B cell (primary cell): ENCODE measurements around the gene CCDC175. TPM values are rescaled to one million over a fixed set of nuclear protein-coding genes. Genes with fewer than 3 reads are reported as not detected.

ENCODE experiments used
- ATAC-seq: fragments of 200-7000 bp; cut with Tn5 transposase; one replicate; pipeline ENCODE4 v1.10.0; 2021; ENCODE audit warnings: low read depth, mild to moderate bottlenecking, moderate number of reproducible peaks, moderate library complexity
- CTCF ChIA-PET: fragments of 350-600 bp; sonication (Branson Sonifier 250); formaldehyde crosslinking; loops from one replicate; lab custom pipeline; 2021; ENCODE audit warnings: antibody characterized with exemption, inconsistent platforms; lab: Charles Lee
- POLR2A ChIA-PET: fragments of 350-600 bp; sonication (Branson Sonifier 250); formaldehyde crosslinking; loops from one replicate; lab custom pipeline; 2021; ENCODE audit warnings: antibody characterized with exemption; lab: Charles Lee
- DNase-seq: peaks from one replicate; pipeline ENCODE4 v3.0.0; 2013
- H2AFZ ChIP-seq: 2 replicates; pipeline ENCODE4 v1.6.1; 2012; ENCODE audit warnings: mild to moderate bottlenecking, low read depth, low read length; ENCODE audit not compliant: insufficient read depth, poor library complexity, severe bottlenecking
- H3K27ac ChIP-seq, 2 donors: 1 replicate in 1 of 2; 2 replicates in 1 of 2; pipeline ENCODE4 v1.5.1; 2012 to 2013; ENCODE audit warnings: low read length in 2 of 2, mild to moderate bottlenecking in 2 of 2, moderate library complexity in 1 of 2
- H3K27me3 ChIP-seq, 4 experiments: fragments of 200-600 bp in 1 of 4; sonication (generic) in 1 of 4; replicated peaks in 1 of 4; 1 replicate in 2 of 4; 2 replicates in 2 of 4; pipeline versions ENCODE4 v1.6.1 to v1.7.0; 2013 to 2016; ENCODE audit warnings: low read length in 3 of 4, mild to moderate bottlenecking in 2 of 4, mixed read lengths in 1 of 4, moderate library complexity in 1 of 4; ENCODE audit not compliant: insufficient read depth in 4 of 4, control insufficient read depth in 3 of 4; ENCODE audit errors: control extremely low read depth in 1 of 4
- H3K36me3 ChIP-seq, 2 experiments: replicated peaks in 1 of 2; 1 replicate in 1 of 2; 2 replicates in 1 of 2; pipeline versions ENCODE4 v1.6.1 to v1.7.1; 2013; ENCODE audit warnings: low read length in 1 of 2; ENCODE audit not compliant: insufficient read depth in 2 of 2, control insufficient read depth in 1 of 2; ENCODE audit errors: control extremely low read depth in 1 of 2, extremely low read depth in 1 of 2
- H3K4me1 ChIP-seq, 2 donors: fragments of 200-600 bp in 1 of 2; sonication (generic) in 1 of 2; 1 replicate in 1 of 2; 2 replicates in 1 of 2; pipeline versions ENCODE4 v1.5.1 to v1.6.1; 2013 to 2017; ENCODE audit warnings: low read length in 2 of 2; ENCODE audit not compliant: control insufficient read depth in 2 of 2, insufficient read depth in 2 of 2
- H3K4me2 ChIP-seq: replicated peaks from 2 replicates; pipeline ENCODE3; 2012; ENCODE audit warnings: mild to moderate bottlenecking, low read depth, low read length; ENCODE audit not compliant: poor library complexity, severe bottlenecking
- H3K4me3 ChIP-seq, 5 experiments: fragments of 200-600 bp in 1 of 5; sonication (generic) in 1 of 5; 1 replicate in 3 of 5; 2 replicates in 2 of 5; pipeline versions ENCODE4 v1.5.1 to v1.7.0; 2011 to 2016; ENCODE audit warnings: low read length in 4 of 5, mild to moderate bottlenecking in 4 of 5, low read depth in 2 of 5, control low read depth in 1 of 5, moderate library complexity in 1 of 5; ENCODE audit not compliant: insufficient read depth in 1 of 5; ENCODE audit errors: control extremely low read depth in 1 of 5, extremely low read depth in 1 of 5
- H3K79me2 ChIP-seq: fragments of 200-600 bp; sonication (generic); one replicate; pipeline ENCODE4 v1.6.0; 2016; ENCODE audit warnings: low read length; ENCODE audit not compliant: control insufficient read depth, insufficient read depth
- H3K9ac ChIP-seq: fragments of 200-600 bp; sonication (generic); 2 replicates; pipeline ENCODE4 v1.6.1; 2017; ENCODE audit warnings: mild to moderate bottlenecking, low read length, moderate library complexity
- H3K9me3 ChIP-seq, 3 donors: one replicate each; pipeline versions ENCODE4 v1.6.1 to v1.7.1; 2013; ENCODE audit warnings: low read length in 2 of 3; ENCODE audit not compliant: control insufficient read depth in 2 of 3, insufficient read depth in 1 of 3; ENCODE audit errors: control extremely low read depth in 1 of 3
- H4K20me1 ChIP-seq: 2 replicates; pipeline ENCODE4 v1.6.0; 2012; ENCODE audit warnings: mild to moderate bottlenecking, low read length; ENCODE audit not compliant: insufficient read depth, control insufficient read depth, poor library complexity, severe bottlenecking
- H3K27ac Mint-ChIP-seq: one replicate; pipeline ENCODE4 v1.8.0; 2021; ENCODE audit warnings: mixed read lengths
- H3K27me3 Mint-ChIP-seq: one replicate; pipeline ENCODE4 v1.8.0; 2021; ENCODE audit warnings: mixed read lengths
- H3K4me1 Mint-ChIP-seq: one replicate; pipeline ENCODE4 v1.8.0; 2021; ENCODE audit warnings: mixed read lengths
- H3K4me3 Mint-ChIP-seq: one replicate; pipeline ENCODE4 v1.8.0; 2021; ENCODE audit warnings: mixed read lengths
- H3K9me3 Mint-ChIP-seq: one replicate; pipeline ENCODE4 v1.8.0; 2022; ENCODE audit warnings: mixed read lengths; ENCODE audit not compliant: insufficient read depth
- CTCF ChIP-seq: fragments of 200-600 bp; IDR thresholded peaks from one replicate; pipeline ENCODE4 v1.8.0; 2022; ENCODE audit warnings: antibody characterized with exemption, mild to moderate bottlenecking
- EZH2 ChIP-seq: IDR thresholded peaks from 2 replicates; pipeline ENCODE4 v1.6.1; 2012; ENCODE audit warnings: borderline replicate concordance, low read depth, mild to moderate bottlenecking, moderate library complexity, low read length; ENCODE audit not compliant: insufficient read depth, poor library complexity, severe bottlenecking
- WGBS: methylation state at CpG from one replicate; pipeline ENCODE4 v1.1.5; 2013; ENCODE audit warnings: missing lambda C conversion rate; ENCODE audit not compliant: insufficient coverage; 5-methylcytosine and 5-hydroxymethylcytosine counted together
- intact Hi-C: fragments of 100-400 bp; cut with micrococcal nuclease; formaldehyde crosslinking; loops from one replicate; pipeline ENCODE4 v1.10.0; 2022
- polyA plus RNA-seq: library from polyadenylated mRNA; depleted of rRNA; stranded (reverse); fragments of >200 nt; gene quantifications from 2 replicates; pipeline ENCODE4 v1.2.3, GENCODE V29; 2012
- total RNA-seq, 2 donors: library from RNA; stranded (reverse); fragments of 120-200 nt in 1 of 2; gene quantifications; 1 replicate in 1 of 2; 2 replicates in 1 of 2; pipeline versions ENCODE4 v1.2.3 to v1.2.4, GENCODE V29; 2013 to 2022

The CCDC175 gene
- total and polyA plus RNA-seq, 2 donors (not counting 1 experiment from before 2014, with no cell fraction given), result not detected

GRCh38 chr14:59510001-59510400 lies 66.6 kb downstream of the CCDC175 start:
- H3K9ac ChIP-seq, result no peak overlapping the region
- peaks cover 0 to 2% (median 0%) of the 10 kb centered on the region in 4 experiments for H3K27me3 ChIP-seq
- no peak overlapping the region for H3K4me3 ChIP-seq
- H3K27me3 Mint-ChIP-seq, result peaks cover 4% of the 10 kb centered on the region
- no peak overlapping the region for H3K4me2 ChIP-seq
- no CpG with 5 or more reads among the region's 2 CpGs for WGBS
- TF ChIP-seq CTCF, result no peak
- no peak for TF ChIP-seq EZH2
- intact Hi-C loops, result no loop called here
- ChIA-PET CTCF (no interaction called here), POLR2A (no interaction called here)
- no peaks in the 10 kb centered on the region for H3K4me1 ChIP-seq
- H3K4me1 Mint-ChIP-seq, result no peaks in the 10 kb centered on the region
- H4K20me1 ChIP-seq, result no peaks in the 10 kb centered on the region
- H3K9me3 Mint-ChIP-seq, result no peaks in the 10 kb centered on the region
- no peaks in the 10 kb centered on the region for H3K9me3 ChIP-seq
- H3K27ac Mint-ChIP-seq, result no peak overlapping the region
- no peak for ATAC-seq
- H3K36me3 ChIP-seq, result no peaks in the 10 kb centered on the region
- H3K27ac ChIP-seq, result no peak overlapping the region
- no peaks in the 10 kb centered on the region for H3K79me2 ChIP-seq
- DNase-seq, result no peak
- H2AFZ ChIP-seq, result no peak overlapping the region
- no peak overlapping the region for H3K4me3 Mint-ChIP-seq

- ChIA-PET POLR2A (no interaction called here), CTCF (no interaction called here)
- Histone ChIP-seq H3K27ac (no peak overlapping the region), H3K4me3 (no peak overlapping the region), H4K20me1 (no peaks in the 10 kb centered on the region), H3K9me3 (no peaks in the 10 kb centered on the region), H3K9ac (no peak overlapping the region), H2AFZ (no peak overlapping the region), H3K27me3 (peaks cover 0 to 2% (median 0%) of the 10 kb centered on the region in 4 experiments), H3K36me3 (peaks cover 0 to 2% of the 10 kb centered on the region in 2 experiments), H3K4me2 (no peak overlapping the region), H3K4me1 (no peaks in the 10 kb centered on the region), H3K79me2 (no peaks in the 10 kb centered on the region)
- no peak overlapping the region for H3K4me3 Mint-ChIP-seq
- H3K4me1 Mint-ChIP-seq, result no peaks in the 10 kb centered on the region
- WGBS, result 80% methylated on average over 2 of the region's 3 CpGs
- H3K9me3 Mint-ChIP-seq, result no peaks in the 10 kb centered on the region
- DNase-seq, result no peak
- intact Hi-C loops, result loop anchor here (5.0 kb wide), 1 partner anchor 673 kb away; no protein-coding TSS in a partner anchor
- no peak for TF ChIP-seq CTCF
- TF ChIP-seq EZH2, result no peak
- no peak overlapping the region for H3K27ac Mint-ChIP-seq
- no peak for ATAC-seq
- H3K27me3 Mint-ChIP-seq, result peaks cover 4% of the 10 kb centered on the region
These were observed 67.5 kb downstream of the CCDC175 start for GRCh38 chr14:59509101-59509500.
